HG02840 (cell line): Measurements from ENCODE around the gene INSL3.

Experiments
- ATAC-seq: cut with Tn5 transposase; IDR thresholded peaks from one replicate; pipeline ENCODE4 v1.9.1; 2021; ENCODE audit warnings: mild to moderate bottlenecking, moderate library complexity, moderate number of reproducible peaks; ENCODE audit not compliant: unreplicated experiment, low FRiP score

INSL3 gene, protein sequence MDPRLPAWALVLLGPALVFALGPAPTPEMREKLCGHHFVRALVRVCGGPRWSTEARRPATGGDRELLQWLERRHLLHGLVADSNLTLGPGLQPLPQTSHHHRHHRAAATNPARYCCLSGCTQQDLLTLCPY

DNA sequence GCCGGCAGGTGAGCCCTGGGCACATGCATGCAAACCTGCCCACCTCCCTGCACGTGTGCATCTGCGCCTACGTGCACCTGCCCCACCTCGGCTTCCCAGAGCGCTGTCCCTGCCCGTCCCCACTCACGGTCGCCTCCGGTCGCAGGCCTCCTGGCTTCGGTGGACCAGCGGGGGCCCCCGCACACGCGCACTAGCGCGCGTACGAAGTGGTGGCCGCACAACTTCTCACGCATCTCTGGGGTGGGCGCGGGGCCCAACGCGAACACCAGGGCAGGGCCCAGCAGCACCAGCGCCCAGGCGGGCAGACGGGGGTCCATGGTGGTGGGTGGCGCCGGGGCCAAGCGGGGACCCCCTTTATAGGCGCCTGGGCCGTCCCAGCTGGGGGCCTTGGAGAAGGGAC, at the start of gene INSL3:
Gene INSL3, minus strand, starts transcription at position 330 of the 400 bp plus-strand sequence. Its CDS starts 13 bp downstream, at position 317.
- no peak for ATAC-seq

DNA sequence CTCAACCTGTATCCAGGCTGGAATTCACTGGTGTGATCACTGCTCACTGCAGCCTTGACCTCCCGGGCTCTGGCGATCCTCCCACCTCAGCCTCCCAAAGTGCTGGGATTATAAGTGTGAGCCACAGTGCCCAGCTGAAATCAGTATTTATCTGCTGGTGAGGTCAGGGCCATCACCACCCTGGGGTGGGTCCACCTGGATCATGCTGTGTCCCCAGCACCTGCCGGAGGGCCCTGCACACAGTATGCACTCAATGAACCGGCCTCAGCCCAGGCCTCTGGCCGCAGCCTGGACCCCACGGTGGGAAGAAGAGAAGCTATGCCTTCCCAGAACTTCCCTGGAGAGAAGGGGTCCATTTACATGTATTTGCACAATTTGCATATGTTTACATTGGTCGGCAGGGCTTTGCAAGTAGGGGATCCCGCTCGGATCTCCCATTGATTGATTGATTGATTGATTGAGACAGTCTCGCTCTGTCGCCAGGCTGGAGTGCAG, 47.8 kb upstream of the INSL3 start:
- ATAC-seq, result no peak

DNA sequence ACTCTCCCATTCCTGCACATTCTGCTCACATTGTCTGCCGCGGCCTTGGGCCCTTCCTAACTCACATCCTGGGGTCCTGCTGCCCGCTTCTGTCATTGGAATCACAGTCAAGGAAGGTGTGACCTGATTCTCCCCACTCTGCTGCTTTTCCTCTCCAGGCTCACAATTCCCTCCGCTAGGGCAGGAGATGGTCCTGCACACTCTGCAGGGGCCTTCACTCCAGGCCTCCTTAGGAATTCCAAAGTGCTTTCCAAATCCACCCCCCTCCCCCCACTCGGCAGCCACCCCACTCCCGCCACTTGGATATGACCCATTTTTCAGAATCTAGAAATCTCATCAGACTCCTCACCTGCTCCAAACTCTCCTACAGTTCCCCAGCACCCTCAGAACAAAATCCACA, 47.4 kb upstream of the INSL3 start:
- ATAC-seq, result no peak

DNA sequence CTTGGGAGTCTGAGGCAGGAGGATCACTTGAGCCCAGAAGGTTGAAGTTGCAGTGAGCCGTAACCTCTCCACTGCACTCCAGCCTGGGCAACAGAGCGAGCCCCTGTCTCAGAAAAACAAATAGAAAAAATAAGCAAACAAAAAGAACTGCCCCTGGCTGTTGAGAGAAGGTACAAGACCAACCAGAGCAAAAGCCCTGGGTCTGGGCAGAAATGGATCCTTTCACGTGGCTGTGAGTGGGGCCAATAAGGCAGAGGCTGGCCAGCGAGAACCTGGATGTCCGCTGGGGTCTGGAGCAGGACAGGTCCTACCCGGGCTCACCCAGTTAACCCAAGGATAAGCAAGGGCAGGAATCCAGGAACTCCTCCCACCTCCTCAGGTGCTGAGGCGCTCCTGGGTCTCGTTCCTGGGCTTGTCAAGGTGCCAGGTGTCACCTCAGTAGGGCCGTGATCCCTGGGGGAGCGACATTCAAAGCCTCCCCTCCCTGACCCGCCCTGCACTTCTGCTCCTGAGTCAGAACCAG, 45.7 kb upstream of the INSL3 start:
- no peak for ATAC-seq

DNA sequence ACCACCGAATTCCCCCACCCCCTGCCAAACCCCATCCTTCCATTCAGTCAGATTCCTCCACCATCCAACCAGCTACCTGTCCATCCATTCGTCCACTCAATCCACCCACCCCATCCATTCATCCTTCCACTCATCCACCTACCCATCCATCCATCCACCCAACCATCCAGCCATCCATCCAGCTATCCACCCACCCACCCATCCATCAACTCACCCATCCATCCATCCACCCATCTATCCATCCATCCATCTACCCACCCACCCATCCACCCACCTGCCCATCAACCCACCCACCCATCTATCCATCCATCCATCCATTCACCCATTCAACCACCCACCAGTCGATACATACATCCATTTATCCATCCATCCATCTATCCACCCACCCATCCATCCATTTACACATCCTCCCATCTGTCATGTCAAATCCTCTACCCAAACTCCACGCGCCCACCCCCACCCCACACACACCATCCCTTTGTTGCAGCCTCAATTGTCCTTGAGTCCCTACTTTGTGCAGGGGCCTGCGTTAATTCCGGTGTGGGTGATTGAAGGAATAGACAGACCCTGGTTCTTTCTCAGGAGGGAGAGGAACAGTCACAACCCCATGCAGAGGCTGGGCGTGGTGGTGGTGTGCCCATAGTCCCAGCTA, 45.1 kb upstream of the INSL3 start:
- no peak for ATAC-seq

DNA sequence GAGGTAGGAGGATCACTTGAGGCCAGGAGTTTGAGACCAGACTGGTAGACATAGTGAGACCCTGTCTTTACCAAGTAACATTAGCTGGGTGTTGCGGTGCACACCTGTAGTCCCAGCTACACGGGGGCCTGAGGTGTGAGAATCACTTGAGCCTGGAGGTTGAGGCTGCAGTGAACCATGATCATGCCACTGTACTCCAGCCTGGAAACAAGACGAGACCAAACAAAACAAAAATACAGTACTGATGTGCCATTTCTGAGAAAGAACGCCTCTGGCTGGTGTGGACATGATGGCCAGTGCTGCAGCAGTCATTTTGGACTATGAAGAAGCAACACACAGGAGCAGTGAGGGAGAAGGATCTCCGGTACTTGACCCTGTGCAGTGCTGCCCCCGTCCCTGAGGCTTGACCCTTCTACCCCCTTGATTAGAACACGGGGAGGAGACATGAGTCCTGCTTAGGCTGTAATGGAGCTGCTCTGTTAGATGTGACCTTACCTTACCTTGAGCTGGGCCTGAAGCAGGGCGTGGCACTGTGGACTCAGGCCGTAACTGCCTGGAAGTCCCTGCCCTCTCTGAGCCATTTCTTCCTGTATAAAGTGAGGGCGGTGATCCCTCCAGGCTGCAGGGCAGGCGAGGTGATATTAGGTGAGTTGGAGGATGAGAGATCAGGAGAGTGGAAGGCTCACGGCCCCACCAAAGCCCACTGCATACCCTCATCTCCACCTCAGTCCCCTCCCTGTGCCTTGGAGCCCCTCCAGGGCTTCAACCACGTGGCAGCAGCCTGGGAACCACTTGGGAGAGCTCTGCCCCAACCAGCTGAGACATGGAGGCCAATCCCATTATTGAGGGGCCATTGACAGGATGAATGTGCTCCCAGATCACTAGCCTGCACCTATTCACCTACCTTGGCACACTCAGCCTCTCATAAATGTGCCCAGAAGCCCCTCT, 44.3 kb upstream of the INSL3 start:
- ATAC-seq, result no peak

DNA sequence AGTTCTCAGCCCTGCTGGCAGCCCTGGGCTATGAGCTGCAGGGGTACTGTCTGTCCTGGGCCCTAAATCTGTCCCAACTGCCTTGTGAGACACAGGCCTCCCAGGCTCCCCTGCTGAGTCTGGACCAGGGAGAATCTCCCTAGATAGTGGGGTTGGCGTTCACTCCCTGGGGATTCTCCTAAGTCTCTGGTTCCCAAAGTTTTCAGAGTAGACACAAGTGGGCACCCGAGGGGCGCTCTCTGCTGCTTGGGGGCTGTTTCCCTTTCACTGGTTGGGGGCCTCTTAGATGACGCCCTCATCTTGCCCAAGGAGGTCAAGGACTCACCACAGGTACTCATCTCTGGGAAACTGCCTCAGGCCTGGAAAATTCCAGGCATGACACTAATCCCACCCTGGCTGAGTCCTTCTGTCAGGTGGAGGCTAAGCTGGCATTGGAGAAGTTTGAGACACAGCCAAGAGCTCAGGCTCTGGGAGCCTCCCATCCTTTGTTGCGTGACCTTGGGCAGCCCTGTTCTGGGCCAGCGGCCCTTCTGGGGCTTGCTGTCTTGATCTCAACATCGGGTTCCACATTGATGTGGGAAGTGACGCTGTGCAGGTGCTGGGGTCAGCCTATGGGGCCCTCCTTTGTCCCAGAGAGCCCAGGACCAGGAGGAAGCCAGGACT, 42.3 kb upstream of the INSL3 start:
- ATAC-seq, result no peak

DNA sequence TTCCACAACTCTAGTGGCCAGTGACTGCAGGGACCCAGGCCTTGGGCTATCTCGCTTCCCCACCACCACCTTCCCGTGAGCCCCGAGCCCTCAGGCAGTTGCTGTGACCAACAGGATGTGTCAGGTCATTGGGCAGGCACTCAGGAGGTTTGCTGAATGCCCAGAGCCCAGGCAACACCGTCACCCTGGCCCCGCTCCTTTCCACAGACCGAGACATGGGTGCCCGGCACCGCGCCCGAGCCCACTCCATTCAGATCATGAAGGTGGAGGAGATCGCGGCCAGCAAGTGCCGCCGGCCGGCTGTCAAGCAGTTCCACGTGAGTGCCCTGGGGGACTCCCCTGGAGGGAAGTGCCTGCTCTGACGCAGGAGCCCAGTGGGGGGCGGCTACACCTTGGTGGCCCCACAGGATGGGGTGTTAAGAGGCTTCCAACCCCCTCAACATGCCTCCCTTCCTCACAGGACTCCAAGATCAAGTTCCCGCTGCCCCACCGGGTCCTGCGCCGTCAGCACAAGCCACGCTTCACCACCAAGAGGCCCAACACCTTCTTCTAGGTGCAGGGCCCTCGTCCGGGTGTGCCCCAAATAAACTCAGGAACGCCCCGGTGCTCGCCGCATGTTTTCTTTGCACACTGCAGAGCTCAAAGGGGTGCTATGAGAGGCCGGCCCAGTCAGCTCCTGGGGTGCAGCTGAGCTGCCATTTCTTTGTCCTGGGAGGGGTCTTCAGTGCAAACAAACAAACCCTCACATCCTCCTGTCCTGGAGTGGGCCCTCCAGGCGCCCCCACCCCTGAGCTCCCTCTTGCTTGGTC, 41.6 kb upstream of the INSL3 start:
- no peak for ATAC-seq

DNA sequence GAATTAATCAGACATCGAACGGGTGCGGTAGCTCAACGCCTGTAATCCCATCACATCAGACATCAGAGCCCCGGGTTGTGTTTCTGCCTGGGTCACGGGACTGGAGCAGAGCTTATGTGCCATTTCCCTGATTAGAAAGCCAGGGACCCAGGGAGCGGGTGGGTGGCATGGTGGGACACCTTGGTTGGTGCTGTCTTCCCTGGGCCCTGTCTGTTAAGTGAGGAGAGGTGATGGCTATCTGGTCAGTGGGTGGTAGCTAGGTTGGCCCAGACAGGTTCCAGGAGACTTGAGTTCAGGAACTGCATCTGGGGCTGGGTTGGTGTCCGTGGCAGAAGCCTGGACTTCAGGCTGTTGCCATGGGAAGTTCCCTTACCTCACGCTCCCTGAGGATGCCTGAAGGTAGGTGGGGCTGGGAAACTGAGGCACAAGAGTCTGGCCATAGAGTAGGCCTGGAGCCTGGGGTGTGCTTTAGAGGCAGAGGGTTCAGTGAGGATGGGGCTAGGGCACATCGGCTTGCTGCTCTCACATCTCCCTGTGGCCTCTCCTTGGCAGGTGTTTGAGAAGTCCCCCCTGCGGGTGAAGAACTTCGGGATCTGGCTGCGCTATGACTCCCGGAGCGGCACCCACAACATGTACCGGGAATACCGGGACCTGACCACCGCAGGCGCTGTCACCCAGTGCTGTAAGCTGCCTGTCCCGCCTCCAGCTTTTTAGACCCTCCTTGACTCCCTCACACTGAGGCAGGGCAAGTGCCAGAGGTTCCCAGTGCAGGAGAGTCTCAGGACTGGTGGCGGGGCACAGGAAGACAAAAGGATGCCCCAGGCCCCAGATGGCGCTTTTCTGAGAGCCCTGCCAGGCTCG, 40.5 kb upstream of the INSL3 start:
- ATAC-seq, result no peak

DNA sequence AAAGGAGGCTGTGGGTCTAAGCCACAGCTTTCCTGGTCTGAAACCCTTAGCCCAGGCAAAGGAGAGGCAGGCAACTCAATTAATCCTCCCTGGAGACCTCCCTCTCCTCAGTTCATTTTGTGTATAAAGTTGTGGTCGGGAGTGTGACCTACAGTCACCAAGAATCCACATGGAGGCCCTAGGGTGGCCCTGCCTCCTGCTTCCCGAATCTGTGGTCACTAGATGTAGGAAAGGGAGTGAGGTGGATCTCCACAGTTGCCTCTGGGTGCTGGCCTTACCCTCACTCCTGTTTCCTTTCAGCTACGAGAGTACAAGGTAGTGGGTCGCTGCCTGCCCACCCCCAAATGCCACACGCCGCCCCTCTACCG, 39.7 kb upstream of the INSL3 start:
- ATAC-seq, result no peak

DNA sequence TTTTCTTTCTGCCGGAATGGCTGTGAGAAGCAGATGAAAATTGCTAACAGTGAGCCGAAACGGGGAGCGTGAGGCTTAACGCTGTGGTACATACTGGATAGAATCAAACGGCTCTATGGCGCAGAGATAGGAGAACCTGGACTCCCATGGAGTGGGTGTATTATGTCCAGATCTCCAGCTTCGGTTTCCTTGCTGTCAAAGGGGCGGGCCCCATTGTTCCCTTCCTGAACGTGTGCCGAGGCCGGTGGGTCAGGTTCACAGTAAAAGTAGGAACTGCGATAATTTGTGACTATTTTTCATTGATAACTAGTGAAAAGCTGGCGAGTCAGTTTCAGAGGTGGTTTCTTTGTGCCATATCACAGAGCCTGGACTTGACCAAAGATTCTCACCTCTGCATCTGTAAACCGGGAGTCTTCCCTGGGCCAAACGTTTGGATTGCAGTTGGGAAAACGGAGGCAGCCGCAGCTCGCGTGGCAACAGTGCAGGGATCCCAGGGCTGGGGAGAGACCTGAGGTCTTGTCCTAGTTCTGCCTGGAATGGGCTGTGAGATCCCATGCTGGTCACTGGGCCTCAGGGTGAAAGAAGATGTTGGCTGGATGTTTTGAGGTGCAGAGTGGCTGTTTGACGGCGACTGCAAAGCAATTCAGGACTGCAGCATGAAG, 39.1 kb upstream of the INSL3 start:
- no peak for ATAC-seq

DNA sequence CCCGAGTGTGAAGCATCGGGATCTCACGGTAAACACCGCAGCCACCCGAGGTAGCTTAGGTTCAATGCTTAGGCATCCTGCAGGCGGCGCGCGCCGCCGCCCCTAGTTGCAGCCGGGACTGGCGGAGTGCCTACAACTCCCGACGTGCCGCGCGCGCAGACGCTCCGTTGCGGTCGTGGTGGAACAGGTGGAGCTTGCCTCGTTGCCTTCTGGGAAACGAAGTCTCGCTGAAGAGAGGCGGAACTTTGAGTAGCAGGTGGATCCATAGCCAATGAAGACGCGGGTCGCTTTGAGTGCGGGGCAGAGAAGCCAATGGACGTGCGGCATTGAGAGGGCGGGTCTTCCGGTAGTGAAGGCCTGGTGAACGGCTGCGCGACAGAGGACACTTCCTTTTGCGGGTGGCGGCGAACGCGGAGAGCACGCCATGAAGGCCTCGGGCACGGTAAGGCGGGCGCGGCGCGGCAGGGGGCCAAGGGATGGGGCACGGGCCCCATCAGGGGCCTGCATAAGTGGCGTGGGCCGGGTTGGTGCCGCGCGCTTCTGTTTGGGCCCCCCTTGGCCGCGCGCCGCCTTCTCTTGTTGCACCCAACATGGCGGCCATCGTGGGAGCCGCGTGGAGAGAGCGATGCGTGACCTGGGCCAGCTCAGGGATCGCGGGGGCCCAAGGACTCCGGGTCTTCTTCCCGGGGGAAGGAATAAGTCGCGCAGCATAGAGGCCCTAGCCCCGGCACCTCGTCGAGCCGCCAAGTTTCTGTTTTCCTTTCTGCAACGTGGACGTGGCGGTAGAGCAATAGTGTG, 38.4 kb upstream of the INSL3 start, which contains the start of gene RPL18A:
Gene RPL18A, plus strand, starts transcription at position 378 of the 798 bp plus-strand sequence. Its CDS starts 47 bp downstream, at position 425.
- ATAC-seq, result peak; percentile 94

DNA sequence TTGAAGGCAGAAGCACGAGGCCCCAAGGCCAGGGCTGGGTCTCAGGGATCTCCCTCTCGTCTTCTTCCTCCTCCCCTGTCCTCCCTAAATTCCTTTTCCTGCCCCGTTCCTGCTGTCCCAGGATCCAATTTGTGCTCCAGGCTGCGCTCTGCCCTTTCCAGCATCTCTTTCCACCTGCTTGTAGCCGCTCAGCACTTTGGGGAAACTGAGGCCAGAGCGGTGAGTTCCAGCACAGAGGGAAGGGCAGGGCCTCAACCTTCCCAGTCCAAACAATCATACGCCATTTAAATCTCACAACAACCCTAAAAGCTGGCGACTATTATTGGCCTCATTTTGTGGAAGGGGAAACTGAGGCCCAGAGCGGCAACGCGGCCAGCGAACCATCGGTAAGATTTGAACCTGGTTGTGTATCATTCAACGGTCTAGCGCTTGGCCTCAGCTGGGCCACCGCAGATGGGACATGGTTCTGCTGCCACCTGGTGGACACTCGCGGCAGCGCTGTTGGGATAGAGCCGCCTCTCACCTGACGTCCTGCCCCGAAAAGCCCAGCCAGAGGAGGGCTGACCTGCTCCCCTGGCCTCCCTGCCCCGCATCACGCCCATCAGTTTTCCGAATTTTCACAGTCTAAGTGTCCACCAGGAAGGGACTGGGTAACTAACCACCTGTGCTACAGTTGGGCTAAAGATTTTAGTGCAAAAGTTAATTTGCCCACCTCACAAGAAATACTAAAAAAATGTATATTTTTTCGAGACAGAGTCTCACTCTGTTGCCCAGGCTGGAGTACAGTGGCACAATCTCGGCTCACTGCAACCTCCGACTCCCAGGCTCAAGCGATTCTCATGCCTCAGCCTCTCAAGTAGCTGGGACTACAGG, 34.2 kb upstream of the INSL3 start:
- ATAC-seq, result no peak

DNA sequence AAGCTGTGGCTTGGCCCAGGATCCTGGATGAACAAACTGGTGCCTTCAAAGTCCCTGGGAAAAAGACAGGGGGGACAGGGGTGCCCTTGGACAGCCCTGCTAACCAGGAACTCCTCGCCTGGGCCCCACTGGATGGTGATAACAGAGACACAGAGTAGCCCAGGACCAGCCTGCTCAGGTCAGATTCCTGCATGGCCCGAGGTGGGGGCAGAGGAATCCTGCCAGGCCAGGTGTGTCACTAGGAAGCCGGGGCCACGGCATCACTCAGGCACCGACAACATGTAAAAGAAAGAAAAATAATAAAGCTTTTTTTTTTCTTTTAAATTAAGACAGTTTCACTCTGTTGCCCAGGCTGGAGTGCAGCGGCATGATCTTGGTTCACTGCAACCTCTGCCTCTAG, 32.7 kb upstream of the INSL3 start:
- no peak for ATAC-seq

DNA sequence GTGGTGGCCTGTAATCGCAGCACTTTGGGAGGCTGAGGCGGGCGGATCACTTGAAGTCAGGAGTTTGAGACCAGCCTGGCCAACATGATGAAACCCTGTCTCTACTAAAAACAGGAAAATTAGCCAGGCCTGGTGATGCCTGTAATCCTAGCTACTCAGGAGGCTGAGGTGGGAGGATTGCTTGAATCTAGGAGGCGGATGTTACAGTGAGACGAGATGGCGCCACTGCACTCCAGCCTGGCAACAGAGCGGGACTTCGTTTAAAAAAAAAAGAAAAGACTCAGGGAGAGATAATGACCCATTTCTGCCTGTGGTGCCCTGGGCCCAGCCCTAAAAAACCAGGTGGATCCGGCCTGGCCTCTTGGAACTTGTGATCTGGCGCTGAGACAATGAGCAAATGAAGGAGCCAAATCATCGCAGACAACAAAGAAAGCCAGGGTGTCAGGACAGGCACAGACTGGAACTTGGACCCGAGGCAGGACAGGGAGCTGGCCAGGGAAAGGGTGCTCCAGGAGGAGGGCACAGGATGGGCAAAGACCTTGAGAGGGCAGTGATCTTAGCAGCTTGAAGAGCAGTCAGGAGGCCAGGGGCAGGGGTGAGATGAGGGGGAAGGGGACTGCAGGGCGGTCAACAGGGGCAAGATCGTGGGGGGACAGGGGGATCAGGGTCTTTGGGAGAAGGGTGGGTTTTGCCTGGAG, 27.4 kb upstream of the INSL3 start:
- no peak for ATAC-seq
